Spinal cord (tissue), 10 donors: ENCODE measurements around the gene SLC15A4. TPM values are rescaled to one million over a fixed set of nuclear protein-coding genes. Genes with fewer than 3 reads are reported as not detected.
A peak's percentile ranks its signal among the peaks of the same experiment; 100 is the strongest.

Experiments
- DNase-seq, 6 donors: peaks; one replicate each; pipeline versions ENCODE4 v3.0.0 to v3.0.0-alpha.2; 2013 to 2015; ENCODE audit warnings: low spot score in 6 of 6, low read depth in 4 of 6
- H3K27ac ChIP-seq: one replicate; pipeline ENCODE4 v1.5.1; 2013; ENCODE audit warnings: low read depth, low read length, control low read depth
- H3K27me3 ChIP-seq: one replicate; pipeline ENCODE4 v1.6.1; 2013; ENCODE audit warnings: low read length; ENCODE audit not compliant: control insufficient read depth, insufficient read depth
- H3K36me3 ChIP-seq: one replicate; pipeline ENCODE4 v1.6.1; 2013; ENCODE audit warnings: low read length; ENCODE audit not compliant: control insufficient read depth, insufficient read depth
- H3K4me1 ChIP-seq: one replicate; pipeline ENCODE4 v1.6.1; 2013; ENCODE audit warnings: low read length; ENCODE audit not compliant: control insufficient read depth, insufficient read depth
- H3K4me3 ChIP-seq: one replicate; pipeline ENCODE4 v1.5.1; 2013; ENCODE audit warnings: low read depth, low read length, control low read depth
- H3K9me3 ChIP-seq: one replicate; pipeline ENCODE4 v1.6.1; 2013; ENCODE audit warnings: low read length; ENCODE audit not compliant: control insufficient read depth, insufficient read depth
- WGBS: methylation state at CpG from one replicate; pipeline ENCODE4 v1.1.5; 2013; ENCODE audit warnings: missing lambda C conversion rate; ENCODE audit not compliant: insufficient coverage; 5-methylcytosine and 5-hydroxymethylcytosine counted together
- long read RNA-seq, 4 donors: transcript quantifications; one replicate each; lab custom pipeline, GENCODE V29; 2026
- polyA plus RNA-seq, 2 donors: library from polyadenylated mRNA; unstranded; fragments of 120-200 nt; gene quantifications; one replicate each; pipeline ENCODE4 v1.2.1, GENCODE V29; 2013; ENCODE audit not compliant: insufficient read length in 2 of 2
- total RNA-seq, 2 donors: library from RNA; depleted of rRNA in 1 of 2; stranded (reverse); fragments of 120-200 nt in 1 of 2; fragments of >200 nt in 1 of 2; gene quantifications; one replicate each; pipeline versions ENCODE4 v1.2.3 to v1.2.4, GENCODE V29; 2013 to 2014
- donor health status: healthy.

SLC15A4 gene
- 10 to 100 TPM; 31.4 to 32.2 TPM for total RNA-seq
- 10 to 100 TPM; 18.3 to 22.7 TPM for polyA plus RNA-seq
- long read RNA-seq, donor 1, transcript SLC15A4-204 (7 exons, 2,402 nt): major isoform, 5 of 11 reads
- long read RNA-seq, donor 1, partial matches to known transcripts: 0 of 11 reads
- long read RNA-seq, donor 1, other reads (novel, unspliced or antisense): 0 of 11 reads
- long read RNA-seq, donor 2, partial matches to known transcripts: 0 of 4 reads
- long read RNA-seq, donor 2, other reads (novel, unspliced or antisense): 0 of 4 reads
- long read RNA-seq, donor 3: 0 reads
- long read RNA-seq, donor 4, transcript SLC15A4-201 (8 exons, 2,779 nt): major isoform, 6 of 9 reads
- long read RNA-seq, donor 4, partial matches to known transcripts: 0 of 9 reads
- long read RNA-seq, donor 4, other reads (novel, unspliced or antisense): 0 of 9 reads

DNA sequence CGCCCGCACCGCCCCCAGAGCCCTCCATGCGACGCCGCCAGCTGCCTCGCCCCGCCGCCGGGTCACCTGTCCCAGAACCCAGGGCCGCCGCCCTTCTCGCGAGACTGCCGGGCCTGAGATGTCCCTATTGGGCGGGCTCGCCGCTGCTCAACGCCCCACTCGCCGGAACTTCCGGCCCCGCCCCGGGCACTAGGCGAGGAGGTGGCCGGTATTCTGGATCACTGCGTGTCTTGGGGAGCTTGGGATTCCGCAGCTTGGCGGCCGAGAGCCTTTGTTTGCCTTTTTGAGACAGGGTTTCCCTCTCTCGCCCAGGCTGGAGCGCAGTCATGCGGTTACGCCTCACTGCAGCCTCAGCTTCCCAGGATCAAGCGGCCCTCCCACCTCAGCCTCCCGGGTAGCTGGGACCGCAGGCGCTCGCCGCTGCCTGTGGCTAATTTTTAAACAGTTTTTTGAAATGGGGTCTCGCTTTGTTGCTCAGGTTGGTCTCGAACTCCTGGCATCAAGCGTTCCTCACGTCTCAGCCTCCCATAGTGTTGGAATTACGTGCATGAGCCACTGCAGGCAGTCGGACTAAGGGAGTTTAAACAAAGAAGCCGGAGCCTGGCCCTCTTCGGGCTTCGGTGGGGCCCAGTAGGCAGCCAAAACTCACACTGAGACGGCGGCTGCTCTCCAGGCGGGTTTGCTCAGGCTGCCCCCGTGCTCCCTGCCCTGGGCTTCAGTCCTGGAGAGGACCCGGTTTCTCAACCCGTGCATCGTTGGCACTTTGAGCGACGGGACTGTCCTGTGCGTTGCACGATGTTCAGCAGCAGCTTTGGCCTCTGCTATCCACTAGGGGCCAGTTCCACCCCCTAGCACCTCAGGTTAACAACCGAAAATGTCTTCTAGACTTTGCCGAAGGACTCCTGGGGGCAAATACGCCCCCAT, at the start of gene SLC15A4:
TSS of gene SLC15A4 (minus strand) at position 43 of the 924 bp plus-strand sequence. CDS start at position 28, 15 bp downstream.
- H3K4me3 ChIP-seq: peak within 1 kb of the TSS; percentile 92
- no peaks in the 10 kb centered on the region for H3K9me3 ChIP-seq
- DNase-seq: peak; percentile 74 to 98 (median 86)
- no peaks in the 10 kb centered on the region for H3K27me3 ChIP-seq
- H3K36me3 ChIP-seq: peaks cover 5% of the 10 kb centered on the region
- 3% methylated on average over 58 of the region's 63 CpGs for WGBS
- peak within 1 kb of the TSS; percentile 86 for H3K27ac ChIP-seq
- H3K4me1 ChIP-seq: peaks cover 34% of the 10 kb centered on the region

DNA sequence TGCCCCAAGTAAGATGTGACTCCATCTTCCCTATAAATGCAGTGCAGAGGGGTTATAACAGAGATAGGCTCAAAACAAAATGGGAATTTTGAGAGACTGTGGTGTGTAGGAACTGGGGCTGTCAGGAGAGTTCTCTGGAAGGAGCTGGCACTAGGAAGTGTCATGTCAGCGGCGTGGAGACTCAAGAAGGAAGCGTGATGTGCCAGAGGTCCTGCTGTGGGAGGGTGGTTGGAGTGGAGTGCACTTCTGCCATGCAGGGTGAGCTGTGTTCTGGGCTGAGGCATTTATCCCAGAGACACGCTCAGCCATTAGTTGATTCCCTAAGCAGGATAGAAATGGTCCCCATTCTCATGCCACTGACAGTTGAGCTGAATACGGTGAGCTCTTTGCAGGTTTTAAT, 48.5 kb upstream of the SLC15A4 start:
- Histone ChIP-seq H3K27ac (no peak overlapping the region), H3K9me3 (peaks cover 10% of the 10 kb centered on the region), H3K4me1 (no peaks in the 10 kb centered on the region), H3K4me3 (no peak overlapping the region), H3K36me3 (no peaks in the 10 kb centered on the region), H3K27me3 (no peaks in the 10 kb centered on the region)
- 91% methylated on average over 4 of the region's 5 CpGs for WGBS
- DNase-seq: no peak

DNA sequence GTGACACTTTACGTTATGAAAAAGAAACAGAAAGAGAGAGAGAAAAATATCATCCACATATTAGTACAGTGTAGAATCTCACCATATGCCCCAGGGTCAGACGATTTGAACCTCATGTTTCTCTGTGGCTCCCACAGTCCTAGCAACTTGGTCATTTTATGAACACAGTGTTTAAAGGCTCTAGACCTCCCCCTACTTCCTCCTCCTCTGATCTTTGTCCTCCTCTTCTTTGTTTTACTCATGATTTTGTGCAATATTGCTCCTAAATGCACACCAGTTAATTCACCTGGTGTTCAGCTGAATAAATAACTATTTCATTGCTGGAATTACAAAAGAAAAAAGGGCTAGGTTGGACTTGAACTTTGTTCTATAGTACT, 47.7 kb upstream of the SLC15A4 start:
- Histone ChIP-seq H3K9me3 (peaks cover 5% of the 10 kb centered on the region), H3K27me3 (no peaks in the 10 kb centered on the region), H3K4me1 (no peaks in the 10 kb centered on the region), H3K36me3 (no peaks in the 10 kb centered on the region), H3K4me3 (no peak overlapping the region), H3K27ac (no peak overlapping the region)
- DNase-seq: no peak
- WGBS: no CpG with 5 or more reads among the region's 2 CpGs

DNA sequence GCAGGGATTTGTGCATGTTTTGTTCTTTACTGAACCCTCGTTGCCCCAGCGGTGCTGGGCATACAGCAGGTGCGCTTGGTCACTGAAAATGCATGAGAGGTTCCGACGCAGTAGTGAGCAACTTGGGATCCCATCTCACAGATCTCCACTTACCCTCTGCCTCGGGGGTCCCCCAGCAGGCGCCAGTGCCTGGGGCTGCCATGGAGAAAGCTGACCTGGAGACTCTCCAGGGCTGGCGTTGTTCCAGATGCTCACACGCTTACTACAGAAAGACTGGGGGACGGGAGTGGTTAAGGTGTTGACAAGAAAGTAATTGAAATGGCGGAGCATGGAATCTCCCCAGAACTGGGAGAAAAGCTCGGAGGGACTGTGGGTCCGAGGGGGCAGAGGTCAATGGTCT, 43.7 kb upstream of the SLC15A4 start:
- no peak overlapping the region for H3K27ac ChIP-seq
- no peaks in the 10 kb centered on the region for H3K27me3 ChIP-seq
- DNase-seq: no peak
- WGBS: 83% methylated on average over 8 of the region's 13 CpGs
- no peaks in the 10 kb centered on the region for H3K9me3 ChIP-seq
- no peaks in the 10 kb centered on the region for H3K36me3 ChIP-seq
- no peak overlapping the region for H3K4me3 ChIP-seq
- peaks cover 4% of the 10 kb centered on the region for H3K4me1 ChIP-seq

DNA sequence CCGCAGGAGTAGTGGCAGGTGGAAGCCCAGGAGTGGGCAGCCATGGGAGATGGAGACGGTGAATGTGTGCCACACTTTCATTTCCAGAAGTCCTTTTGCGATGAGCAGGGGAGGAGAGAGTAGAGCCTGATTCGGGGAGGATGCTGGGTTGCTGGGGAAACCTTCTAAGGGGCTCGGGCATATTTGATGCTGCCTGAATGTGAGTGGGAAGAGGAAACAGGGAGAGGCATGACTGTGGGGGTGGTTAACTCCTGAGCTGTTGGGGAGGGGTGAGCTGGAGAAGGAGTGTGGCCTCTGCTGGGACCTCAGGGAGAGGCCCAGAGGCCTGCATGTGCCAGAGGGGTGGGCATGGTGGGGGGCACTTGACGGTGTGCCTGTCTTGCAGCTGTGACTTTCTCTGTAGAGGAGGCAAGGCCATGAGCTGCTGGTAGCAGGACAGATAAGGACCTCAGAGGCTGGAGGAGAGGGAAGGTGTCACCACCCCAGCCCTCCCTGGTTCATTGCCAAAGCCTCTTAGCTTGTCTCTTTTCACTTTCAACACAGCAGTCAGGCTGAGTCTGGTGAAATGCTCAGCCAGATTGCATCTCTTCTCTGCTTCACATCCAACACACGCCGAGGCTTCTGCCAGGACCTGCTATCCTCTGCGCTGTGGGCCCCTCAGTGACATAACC, 40.9 kb upstream of the SLC15A4 start:
- DNase-seq: peak in 1 of 6 donors; percentile 28
- no peaks in the 10 kb centered on the region for H3K27me3 ChIP-seq
- H3K4me1 ChIP-seq: peaks cover 4% of the 10 kb centered on the region
- no peaks in the 10 kb centered on the region for H3K9me3 ChIP-seq
- no peak overlapping the region for H3K27ac ChIP-seq
- H3K4me3 ChIP-seq: no peak overlapping the region
- H3K36me3 ChIP-seq: no peaks in the 10 kb centered on the region
- 70% methylated on average over 8 of the region's 9 CpGs for WGBS

DNA sequence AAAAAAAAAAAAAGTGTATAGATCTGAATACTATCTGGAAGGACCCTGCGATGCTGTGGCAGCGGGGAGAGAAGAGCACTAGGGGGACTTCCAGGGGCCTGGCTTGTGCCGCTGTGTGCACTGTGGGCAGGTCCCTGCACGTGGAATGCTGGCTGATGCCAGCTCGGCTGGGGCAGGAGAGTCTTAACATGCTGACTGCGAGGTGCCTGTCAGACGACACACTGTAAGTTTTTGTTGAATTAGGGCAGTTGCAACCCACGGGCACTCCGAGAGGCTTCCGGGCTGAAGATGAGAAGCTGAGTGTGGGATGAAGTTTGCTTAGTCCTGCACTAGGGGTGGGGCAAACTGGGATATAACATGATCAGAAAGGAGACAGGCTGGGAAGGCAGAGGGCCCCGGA, 40.2 kb upstream of the SLC15A4 start:
- Histone ChIP-seq H3K27me3 (no peaks in the 10 kb centered on the region), H3K9me3 (no peaks in the 10 kb centered on the region), H3K4me3 (no peak overlapping the region), H3K27ac (no peak overlapping the region), H3K4me1 (peaks cover 4% of the 10 kb centered on the region), H3K36me3 (no peaks in the 10 kb centered on the region)
- WGBS: 74% methylated on average over 11 of the region's 11 CpGs
- DNase-seq: no peak

DNA sequence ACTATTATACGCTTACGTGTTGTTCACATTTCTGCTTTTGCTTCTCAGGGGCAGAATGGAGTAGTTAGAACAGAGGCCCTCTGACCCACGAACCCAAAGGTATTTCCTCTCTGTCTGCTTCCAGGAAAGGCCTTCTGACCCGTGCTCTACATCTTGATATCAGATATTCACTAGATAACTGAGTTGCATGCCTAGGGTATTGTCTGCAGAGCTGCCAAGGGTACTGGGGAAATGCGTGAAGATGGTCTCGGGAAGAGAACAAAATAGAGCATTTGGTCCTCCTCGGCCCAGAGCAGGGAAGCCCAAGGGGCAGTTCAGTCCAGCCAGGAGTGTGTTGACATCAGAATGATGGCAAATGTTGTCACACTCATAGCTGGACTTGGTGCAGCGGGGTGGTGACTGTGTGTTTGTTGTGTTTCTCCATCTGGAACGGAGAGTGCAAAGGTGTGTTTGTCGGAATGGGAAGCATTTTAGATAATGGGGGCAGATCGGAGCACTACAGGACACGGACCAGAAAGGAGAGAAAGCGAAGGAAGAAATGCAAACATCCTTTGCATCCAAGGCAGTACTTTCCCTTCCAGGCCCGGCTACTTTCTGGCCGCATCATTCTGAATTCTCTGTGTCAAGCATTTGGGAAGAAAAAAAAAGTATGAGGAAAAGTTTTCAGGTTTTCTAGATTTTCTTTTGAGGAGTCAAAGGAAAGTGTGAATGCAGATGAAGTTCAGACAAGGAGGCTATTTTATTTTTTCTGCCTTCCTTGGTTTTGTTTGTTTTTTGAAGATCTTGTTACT, 37.7 kb upstream of the SLC15A4 start:
- no peaks in the 10 kb centered on the region for H3K36me3 ChIP-seq
- H3K4me1 ChIP-seq: peaks cover 4% of the 10 kb centered on the region
- H3K4me3 ChIP-seq: no peak overlapping the region
- H3K27me3 ChIP-seq: no peaks in the 10 kb centered on the region
- H3K9me3 ChIP-seq: no peaks in the 10 kb centered on the region
- no peak overlapping the region for H3K27ac ChIP-seq
- DNase-seq: no peak
- 91% methylated on average over 12 of the region's 15 CpGs for WGBS

DNA sequence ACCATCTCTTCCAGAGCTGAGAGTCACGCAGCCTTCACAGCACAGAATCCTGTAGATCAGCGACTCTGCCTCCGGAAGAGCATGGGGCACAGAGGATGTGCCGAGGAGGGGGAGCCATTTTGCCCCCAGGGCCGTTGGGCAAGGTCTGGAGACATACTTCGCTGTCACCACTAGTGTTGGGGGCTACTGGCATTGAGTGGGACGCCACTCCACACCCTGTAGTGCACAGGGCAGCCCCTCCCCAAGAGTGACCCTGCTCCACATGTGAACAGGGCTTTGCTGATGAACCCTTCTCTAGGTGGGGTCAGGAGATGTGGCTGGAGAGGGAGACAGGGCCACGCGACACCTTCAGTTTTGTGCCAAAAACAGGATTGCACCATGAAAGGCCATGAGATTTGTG, 35.6 kb upstream of the SLC15A4 start:
- WGBS: 82% methylated on average over 9 of the region's 9 CpGs

More for the DNA sequence above, 35.6 kb upstream of the SLC15A4 start:
- no peak for DNase-seq
- Histone ChIP-seq H3K9me3 (no peaks in the 10 kb centered on the region), H3K4me3 (no peak overlapping the region), H3K4me1 (peaks cover 5% of the 10 kb centered on the region), H3K27ac (no peak overlapping the region), H3K36me3 (no peaks in the 10 kb centered on the region), H3K27me3 (no peaks in the 10 kb centered on the region)
